NT2/D1 (cell line): ENCODE measurements around the gene CCDC51.

Source experiments
- DNase-seq: peaks from one replicate; pipeline ENCODE4 v3.0.0-alpha.2; 2011; ENCODE audit warnings: low read depth, low spot score
- H3K27me3 ChIP-seq: 2 replicates; pipeline ENCODE4 v1.6.0; 2011; ENCODE audit warnings: mild to moderate bottlenecking; ENCODE audit not compliant: insufficient read length, insufficient read depth
- H3K36me3 ChIP-seq: 2 replicates; pipeline ENCODE4 v1.6.1; 2011; ENCODE audit warnings: mild to moderate bottlenecking, low read length, mixed read lengths; ENCODE audit not compliant: insufficient read depth, insufficient read length
- H3K4me1 ChIP-seq: 2 replicates; pipeline ENCODE4 v1.5.1; 2011; ENCODE audit not compliant: insufficient read depth, insufficient read length
- H3K4me3 ChIP-seq: 2 replicates; pipeline ENCODE4 v1.5.1; 2011; ENCODE audit warnings: low read depth; ENCODE audit not compliant: insufficient read length
- H3K9ac ChIP-seq: 2 replicates; pipeline ENCODE4 v1.6.0; 2011; ENCODE audit warnings: low read depth; ENCODE audit not compliant: insufficient read length
- H3K9me3 ChIP-seq: 2 replicates; pipeline ENCODE4 v1.5.1; 2011; ENCODE audit warnings: mild to moderate bottlenecking, low read length; ENCODE audit not compliant: insufficient read depth
- SUZ12 ChIP-seq: IDR thresholded peaks from 2 replicates; pipeline ENCODE4 v1.6.1; 2011; ENCODE audit not compliant: insufficient read length, insufficient read depth; ENCODE audit errors: extremely low read depth
- YY1 ChIP-seq: IDR thresholded peaks from 2 replicates; pipeline ENCODE4 v1.6.1; 2011; ENCODE audit not compliant: insufficient read length, insufficient read depth
- ZNF274 ChIP-seq: IDR thresholded peaks from 2 replicates; pipeline ENCODE4 v1.6.1; 2011; ENCODE audit warnings: mild to moderate bottlenecking, low read depth, low read length

The CCDC51 gene

DNA sequence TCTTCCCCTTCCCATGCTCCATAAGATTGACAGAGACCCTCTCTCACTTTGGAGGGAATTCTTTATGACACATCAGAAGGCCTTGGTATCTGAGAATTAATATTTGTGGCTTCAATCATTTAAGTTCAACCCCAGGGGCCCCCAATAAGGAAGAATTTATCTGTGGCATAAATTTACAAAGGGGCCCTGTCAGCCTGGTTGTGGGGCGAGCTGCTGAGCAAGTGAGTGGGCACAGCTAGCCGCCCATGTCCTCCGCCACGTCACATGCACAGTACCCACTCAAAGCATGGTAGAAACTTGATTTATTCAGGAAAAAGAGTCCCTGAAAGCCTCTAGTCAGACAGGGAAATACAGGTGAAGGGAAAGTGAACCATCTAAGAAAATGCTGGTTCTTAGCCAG, 23.4 kb downstream of the CCDC51 start:
- no peak for DNase-seq
- Histone ChIP-seq H3K9me3 (no peaks in the 10 kb centered on the region), H3K9ac (no peak overlapping the region), H3K4me3 (no peak overlapping the region), H3K36me3 (peaks cover 97% of the 10 kb centered on the region), H3K27me3 (no peaks in the 10 kb centered on the region), H3K4me1 (no peaks in the 10 kb centered on the region)
- no peak for TF ChIP-seq SUZ12
- no peak for TF ChIP-seq ZNF274
- no peak for TF ChIP-seq YY1

DNA sequence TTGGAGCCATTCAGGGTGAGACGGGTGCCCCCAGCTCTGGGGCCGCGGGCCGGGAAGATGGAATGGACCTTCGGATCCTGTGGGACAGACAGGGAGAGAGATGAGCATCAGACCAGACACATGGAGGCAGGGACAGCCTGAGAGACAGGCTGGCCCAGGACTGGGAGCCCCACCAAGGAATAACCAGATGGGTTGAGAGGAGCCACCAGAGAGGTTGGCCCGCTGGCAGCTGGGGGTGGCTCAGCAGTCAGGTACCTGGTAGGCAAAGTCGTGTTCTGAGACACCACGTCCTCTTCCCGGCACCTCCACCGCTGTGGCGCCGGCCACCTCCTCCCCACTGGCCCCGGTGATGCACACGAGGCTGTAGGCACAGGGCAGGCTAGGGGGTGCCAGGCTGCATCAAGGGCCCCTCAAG, 23.8 kb downstream of the CCDC51 start:
- Histone ChIP-seq H3K9ac (no peak overlapping the region), H3K27me3 (no peaks in the 10 kb centered on the region), H3K4me3 (no peak overlapping the region), H3K9me3 (no peaks in the 10 kb centered on the region), H3K4me1 (no peaks in the 10 kb centered on the region), H3K36me3 (peaks cover 97% of the 10 kb centered on the region)
- DNase-seq, result no peak
- no peak for TF ChIP-seq SUZ12
- no peak for TF ChIP-seq YY1
- TF ChIP-seq ZNF274, result no peak

- H3K4me3 ChIP-seq, result no peak overlapping the region
- no peaks in the 10 kb centered on the region for H3K9me3 ChIP-seq
- H3K9ac ChIP-seq, result no peak overlapping the region
- no peaks in the 10 kb centered on the region for H3K4me1 ChIP-seq
- DNase-seq, result no peak
- no peaks in the 10 kb centered on the region for H3K27me3 ChIP-seq
- peaks cover 97% of the 10 kb centered on the region for H3K36me3 ChIP-seq
- no peak for TF ChIP-seq YY1
- TF ChIP-seq SUZ12, result no peak
- TF ChIP-seq ZNF274, result no peak
Observed at GRCh38 chr3:48415251-48415953, 24.5 kb downstream of the CCDC51 start.

- H3K9ac ChIP-seq, result no peak overlapping the region
- no peak for DNase-seq
- peaks cover 97% of the 10 kb centered on the region for H3K36me3 ChIP-seq
- H3K4me3 ChIP-seq, result no peak overlapping the region
- no peaks in the 10 kb centered on the region for H3K27me3 ChIP-seq
- H3K9me3 ChIP-seq, result no peaks in the 10 kb centered on the region
- TF ChIP-seq ZNF274 (no peak), SUZ12 (no peak), YY1 (no peak)
- H3K4me1 ChIP-seq, result peaks cover under 1% of the 10 kb centered on the region
Observed at GRCh38 chr3:48414376-48415250, 25.3 kb downstream of the CCDC51 start.

DNA sequence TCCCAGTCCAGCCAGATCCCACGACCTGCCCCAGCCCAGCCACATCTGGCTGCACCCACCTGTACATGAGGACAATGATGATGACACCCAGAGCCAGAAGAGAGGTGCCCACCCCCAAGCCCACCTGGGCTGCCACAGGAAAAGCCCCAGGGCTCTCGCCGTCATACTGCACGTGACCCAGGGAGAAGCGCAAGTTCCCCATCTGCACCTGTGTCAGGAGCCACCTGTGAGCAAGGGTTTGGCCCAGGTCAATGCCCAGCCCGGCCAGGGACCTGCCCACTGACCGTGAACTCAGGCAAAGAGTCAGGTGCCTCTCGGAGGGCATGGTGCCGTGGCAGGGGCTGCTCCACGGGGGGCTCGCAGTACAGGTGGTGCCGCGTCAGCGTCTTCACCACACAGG, 26.3 kb downstream of the CCDC51 start:
- DNase-seq, result no peak
- TF ChIP-seq ZNF274, result no peak
- no peak for TF ChIP-seq SUZ12
- TF ChIP-seq YY1, result no peak
- Histone ChIP-seq H3K4me1 (peaks cover 2% of the 10 kb centered on the region), H3K9me3 (no peaks in the 10 kb centered on the region), H3K36me3 (peaks cover 97% of the 10 kb centered on the region), H3K4me3 (no peak overlapping the region), H3K9ac (no peak overlapping the region), H3K27me3 (no peaks in the 10 kb centered on the region)

- peaks cover 97% of the 10 kb centered on the region for H3K36me3 ChIP-seq
- H3K9me3 ChIP-seq, result no peaks in the 10 kb centered on the region
- no peak for DNase-seq
- H3K4me3 ChIP-seq, result no peak overlapping the region
- H3K4me1 ChIP-seq, result peaks cover 2% of the 10 kb centered on the region
- no peaks in the 10 kb centered on the region for H3K27me3 ChIP-seq
- no peak overlapping the region for H3K9ac ChIP-seq
- TF ChIP-seq SUZ12, result no peak
- TF ChIP-seq YY1, result no peak
- no peak for TF ChIP-seq ZNF274
Observed at GRCh38 chr3:48413086-48413485, 26.8 kb downstream of the CCDC51 start.

DNA sequence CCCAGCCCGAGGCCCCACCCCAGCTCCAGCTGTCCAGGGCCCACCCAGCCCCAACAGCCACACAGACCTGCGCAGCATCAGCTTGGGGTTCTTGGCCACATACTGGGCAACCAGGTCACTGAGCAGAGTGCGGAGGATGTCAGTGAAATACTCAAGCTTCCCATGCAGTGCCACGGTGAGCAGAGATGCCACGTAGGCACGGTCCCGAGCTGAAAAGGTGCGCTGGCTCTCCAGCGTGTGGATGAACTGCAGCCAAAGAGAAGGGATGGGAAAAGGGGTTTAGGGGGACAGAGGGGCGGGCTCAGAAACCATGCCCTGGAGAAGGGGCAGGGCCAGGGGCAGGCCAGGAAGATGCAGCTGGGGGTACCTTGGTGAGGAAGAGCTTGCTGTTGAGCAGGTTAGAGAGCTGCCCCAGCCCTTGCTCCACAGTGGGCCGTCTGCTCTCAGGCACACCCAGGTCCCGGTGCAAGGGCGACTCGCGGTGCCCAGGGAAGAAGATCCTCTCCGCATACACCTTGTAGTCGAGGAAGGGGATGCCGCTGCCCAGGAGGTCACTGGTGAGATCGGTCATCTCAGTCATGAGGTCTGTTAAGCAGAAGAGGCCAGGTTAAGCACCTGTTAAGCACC, 27.4 kb downstream of the CCDC51 start:
- Histone ChIP-seq H3K9me3 (no peaks in the 10 kb centered on the region), H3K4me1 (peaks cover 2% of the 10 kb centered on the region), H3K4me3 (no peak overlapping the region), H3K36me3 (peaks cover 95% of the 10 kb centered on the region), H3K9ac (no peak overlapping the region), H3K27me3 (no peaks in the 10 kb centered on the region)
- no peak for DNase-seq
- TF ChIP-seq YY1, result no peak
